Raji (cell line): ENCODE data around the gene EIF2S1.

Source experiments
- POLR2A ChIP-seq: IDR thresholded peaks from 2 replicates; pipeline ENCODE4 v1.6.1; 2011; ENCODE audit warnings: low read depth, low read length, control low read depth; ENCODE audit not compliant: insufficient read depth

EIF2S1 gene

GRCh38 chr14:67360470-67361206 lies 510 bp downstream of the EIF2S1 start:
- no peak for TF ChIP-seq POLR2A

- TF ChIP-seq POLR2A = no peak
Observed at GRCh38 chr14:67365476-67365875, 5.3 kb downstream of the EIF2S1 start.

GRCh38 chr14:67370830-67371229 lies 10.7 kb downstream of the EIF2S1 start:
- no peak for TF ChIP-seq POLR2A

GRCh38 chr14:67371247-67372148 lies 11.4 kb downstream of the EIF2S1 start:
- TF ChIP-seq POLR2A = no peak

- TF ChIP-seq POLR2A = no peak
Observed at GRCh38 chr14:67372833-67373232, 12.7 kb downstream of the EIF2S1 start.

GRCh38 chr14:67373347-67373746 lies 13.2 kb downstream of the EIF2S1 start:
- no peak for TF ChIP-seq POLR2A

GRCh38 chr14:67377916-67378315 lies 17.8 kb downstream of the EIF2S1 start:
- TF ChIP-seq POLR2A = no peak

GRCh38 chr14:67385120-67385519 lies 25.0 kb downstream of the EIF2S1 start:
- TF ChIP-seq POLR2A = no peak

- TF ChIP-seq POLR2A = no peak
Observed at GRCh38 chr14:67385618-67386017, 25.5 kb downstream of the EIF2S1 start.

GRCh38 chr14:67387195-67387594 lies 27.1 kb downstream of the EIF2S1 start:
- no peak for TF ChIP-seq POLR2A

GRCh38 chr14:67389275-67389674 lies 29.1 kb downstream of the EIF2S1 start:
- no peak for TF ChIP-seq POLR2A

- no peak for TF ChIP-seq POLR2A
Observed at GRCh38 chr14:67389811-67390534, 29.8 kb downstream of the EIF2S1 start.

- TF ChIP-seq POLR2A = no peak
Observed at GRCh38 chr14:67391268-67391667, 31.1 kb downstream of the EIF2S1 start.

GRCh38 chr14:67392123-67392522 lies 32.0 kb downstream of the EIF2S1 start:
- TF ChIP-seq POLR2A = no peak

- no peak for TF ChIP-seq POLR2A
Observed at GRCh38 chr14:67392800-67393199, 32.7 kb downstream of the EIF2S1 start.
